OCI-LY1 (cell line): Measurements from ENCODE around the gene REXO1.

ENCODE experiments used
- H2AFZ ChIP-seq: fragments of 200-600 bp; sonication (generic), shearing (Covaris generic); 2 replicates; pipeline ENCODE4 v1.6.0; 2014; ENCODE audit warnings: antibody characterized with exemption, mild to moderate bottlenecking, low read length
- H3F3A ChIP-seq: fragments of 200-600 bp; sonication (generic), shearing (Covaris generic); 2 replicates; pipeline ENCODE4 v1.6.0; 2014; ENCODE audit warnings: mild to moderate bottlenecking, antibody characterized with exemption, low read length, moderate library complexity; ENCODE audit not compliant: insufficient read depth
- H3K27ac ChIP-seq: fragments of 200-600 bp; sonication (generic); 2 replicates; pipeline ENCODE4 v1.5.1; 2014; ENCODE audit warnings: low read length, mixed run types, mild to moderate bottlenecking, low read depth; ENCODE audit not compliant: poor library complexity, severe bottlenecking
- H3K27me3 ChIP-seq: fragments of 200-600 bp; sonication (generic); 2 replicates; pipeline ENCODE4 v1.6.0; 2014; ENCODE audit warnings: antibody characterized with exemption, mild to moderate bottlenecking, low read length, moderate library complexity; ENCODE audit not compliant: insufficient read depth
- H3K36me3 ChIP-seq: fragments of 200-600 bp; sonication (generic); 2 replicates; pipeline ENCODE4 v1.6.1; 2014; ENCODE audit warnings: mild to moderate bottlenecking, antibody characterized with exemption, low read length, moderate library complexity, mixed read lengths; ENCODE audit not compliant: insufficient read depth
- H3K4me1 ChIP-seq: fragments of 200-600 bp; sonication (generic); 2 replicates; pipeline ENCODE4 v1.5.1; 2014; ENCODE audit warnings: mild to moderate bottlenecking, low read length, moderate library complexity; ENCODE audit not compliant: insufficient read depth, severe bottlenecking
- H3K4me2 ChIP-seq: fragments of 200-600 bp; sonication (generic), shearing (Covaris generic); 2 replicates; pipeline ENCODE4 v1.6.1; 2014; ENCODE audit warnings: low read length
- H3K4me3 ChIP-seq: fragments of 200-600 bp; sonication (generic); 2 replicates; pipeline ENCODE4 v1.5.1; 2014; ENCODE audit warnings: low read length, low read depth, mild to moderate bottlenecking, mixed read lengths; ENCODE audit not compliant: poor library complexity, severe bottlenecking
- H3K79me2 ChIP-seq: fragments of 200-600 bp; shearing (Covaris generic); 2 replicates; pipeline ENCODE4 v1.6.1; 2016; ENCODE audit warnings: mixed run types, low read length, mixed read lengths; ENCODE audit not compliant: insufficient read depth
- H3K9ac ChIP-seq: fragments of 200-600 bp; sonication (generic), shearing (Covaris generic); 2 replicates; pipeline ENCODE4 v1.6.1; 2014; ENCODE audit warnings: mild to moderate bottlenecking, low read length, mixed read lengths
- H3K9me2 ChIP-seq: fragments of 200-600 bp; sonication (generic), shearing (Covaris generic); 2 replicates; pipeline ENCODE4 v1.6.1; 2014; ENCODE audit warnings: low read depth, mild to moderate bottlenecking, low read length, mixed read lengths
- H3K9me3 ChIP-seq: fragments of 200-600 bp; shearing (Covaris generic); 2 replicates; pipeline ENCODE4 v1.6.1; 2014; ENCODE audit warnings: low read length, mixed read lengths
- H4K20me1 ChIP-seq: fragments of 200-600 bp; sonication (generic), shearing (Covaris generic); 2 replicates; pipeline ENCODE4 v1.6.0; 2016; ENCODE audit warnings: mild to moderate bottlenecking, low read length; ENCODE audit not compliant: insufficient read depth
- EZH2 ChIP-seq: fragments of 200-600 bp; sonication (generic), shearing (Covaris generic); IDR thresholded peaks from 2 replicates; pipeline ENCODE4 v1.8.0; 2017; ENCODE audit warnings: borderline replicate concordance, mixed run types, mild to moderate bottlenecking, antibody characterized with exemption, low read length, moderate library complexity, mixed read lengths
- TF ChIP-seq, protein P1 (sequence below): fragments of 200-600 bp; sonication (generic), shearing (Covaris generic); IDR thresholded peaks from 2 replicates; pipeline ENCODE4 v1.5.1; 2017; ENCODE audit warnings: mild to moderate bottlenecking, antibody characterized with exemption, low read length, moderate library complexity, mixed read lengths

REXO1 gene

DNA sequence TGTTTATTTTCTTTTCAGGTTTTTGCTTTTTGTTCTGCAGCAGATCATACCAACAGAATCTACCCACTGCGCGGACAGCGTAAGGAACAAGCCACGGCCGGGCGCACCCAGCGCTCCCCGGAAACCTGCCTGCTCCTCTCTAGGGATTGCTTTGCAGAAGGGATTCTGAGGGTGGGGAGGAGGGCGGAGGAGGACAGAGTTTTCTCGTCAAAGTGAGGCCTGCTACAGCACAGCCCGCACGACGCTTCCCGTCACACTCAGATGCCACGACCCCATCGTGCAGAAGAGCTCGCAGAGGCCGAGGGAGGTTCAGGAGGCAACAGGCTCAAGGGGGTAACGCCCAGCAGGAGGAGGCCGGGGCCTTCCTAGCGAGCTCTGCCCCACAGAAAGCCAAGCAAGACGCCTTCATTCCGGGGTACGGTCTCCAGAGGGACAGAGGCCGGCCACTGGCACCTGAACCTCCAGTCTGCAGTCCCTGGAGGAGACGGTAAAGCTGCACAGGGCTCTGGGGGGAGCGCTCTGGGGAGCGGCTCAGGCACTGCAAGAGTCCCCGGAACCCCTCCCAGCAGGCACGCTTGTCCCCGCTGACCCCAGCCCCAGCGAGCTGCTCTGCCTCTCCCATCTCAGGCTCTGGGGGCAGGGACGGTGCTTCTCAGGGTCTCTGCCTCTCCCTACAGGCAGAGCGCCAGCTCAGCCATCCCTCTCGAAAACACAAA, 6.9 kb downstream of the REXO1 start:
- Histone ChIP-seq H4K20me1 (no peaks in the 10 kb centered on the region), H2AFZ (no peak overlapping the region), H3K9ac (no peak overlapping the region), H3K4me2 (no peak overlapping the region), H3K4me1 (peaks cover 44% of the 10 kb centered on the region), H3K9me3 (no peaks in the 10 kb centered on the region), H3K36me3 (peaks cover 8% of the 10 kb centered on the region; the same call in 1 of the 2 replicates), H3K9me2 (no peaks in the 10 kb centered on the region), H3K79me2 (peaks cover 41% of the 10 kb centered on the region), H3K27ac (no peak overlapping the region), H3F3A (no peaks in the 10 kb centered on the region), H3K27me3 (no peaks in the 10 kb centered on the region), H3K4me3 (no peak overlapping the region)
- no peak for TF ChIP-seq EZH2
- TF ChIP-seq, protein P1, sequence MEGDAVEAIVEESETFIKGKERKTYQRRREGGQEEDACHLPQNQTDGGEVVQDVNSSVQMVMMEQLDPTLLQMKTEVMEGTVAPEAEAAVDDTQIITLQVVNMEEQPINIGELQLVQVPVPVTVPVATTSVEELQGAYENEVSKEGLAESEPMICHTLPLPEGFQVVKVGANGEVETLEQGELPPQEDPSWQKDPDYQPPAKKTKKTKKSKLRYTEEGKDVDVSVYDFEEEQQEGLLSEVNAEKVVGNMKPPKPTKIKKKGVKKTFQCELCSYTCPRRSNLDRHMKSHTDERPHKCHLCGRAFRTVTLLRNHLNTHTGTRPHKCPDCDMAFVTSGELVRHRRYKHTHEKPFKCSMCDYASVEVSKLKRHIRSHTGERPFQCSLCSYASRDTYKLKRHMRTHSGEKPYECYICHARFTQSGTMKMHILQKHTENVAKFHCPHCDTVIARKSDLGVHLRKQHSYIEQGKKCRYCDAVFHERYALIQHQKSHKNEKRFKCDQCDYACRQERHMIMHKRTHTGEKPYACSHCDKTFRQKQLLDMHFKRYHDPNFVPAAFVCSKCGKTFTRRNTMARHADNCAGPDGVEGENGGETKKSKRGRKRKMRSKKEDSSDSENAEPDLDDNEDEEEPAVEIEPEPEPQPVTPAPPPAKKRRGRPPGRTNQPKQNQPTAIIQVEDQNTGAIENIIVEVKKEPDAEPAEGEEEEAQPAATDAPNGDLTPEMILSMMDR: no peak

DNA sequence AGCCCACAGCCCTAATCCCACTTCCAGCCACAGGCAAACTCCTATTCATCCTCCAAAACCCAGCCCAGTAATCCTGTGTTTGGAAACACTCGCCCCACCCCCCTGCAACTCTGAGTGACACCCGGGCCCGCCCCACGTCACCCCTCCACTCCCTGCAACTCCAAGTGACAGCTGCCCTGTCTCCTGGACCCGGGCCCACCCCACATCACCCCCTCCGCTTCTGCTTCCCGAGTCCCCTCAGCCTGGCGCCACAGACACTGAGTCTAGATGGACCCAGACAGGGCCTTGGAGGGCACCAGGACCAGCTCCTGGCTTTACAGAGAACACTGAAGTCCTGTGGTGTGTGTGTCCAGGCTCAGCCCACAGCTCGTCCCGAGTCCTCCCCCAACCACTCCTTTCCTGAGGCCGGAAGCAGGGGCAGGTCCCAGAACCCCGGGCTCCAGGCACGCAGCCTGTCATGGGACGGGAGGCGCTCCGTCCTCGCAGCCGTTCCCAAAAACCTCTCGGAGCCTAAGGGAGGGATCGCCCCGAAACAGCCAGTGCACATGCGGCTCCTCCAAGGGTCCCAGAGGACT, 7.7 kb downstream of the REXO1 start:
- TF ChIP-seq EZH2: no peak
- TF ChIP-seq, protein P1: no peak
- H4K20me1 ChIP-seq: no peaks in the 10 kb centered on the region

DNA sequence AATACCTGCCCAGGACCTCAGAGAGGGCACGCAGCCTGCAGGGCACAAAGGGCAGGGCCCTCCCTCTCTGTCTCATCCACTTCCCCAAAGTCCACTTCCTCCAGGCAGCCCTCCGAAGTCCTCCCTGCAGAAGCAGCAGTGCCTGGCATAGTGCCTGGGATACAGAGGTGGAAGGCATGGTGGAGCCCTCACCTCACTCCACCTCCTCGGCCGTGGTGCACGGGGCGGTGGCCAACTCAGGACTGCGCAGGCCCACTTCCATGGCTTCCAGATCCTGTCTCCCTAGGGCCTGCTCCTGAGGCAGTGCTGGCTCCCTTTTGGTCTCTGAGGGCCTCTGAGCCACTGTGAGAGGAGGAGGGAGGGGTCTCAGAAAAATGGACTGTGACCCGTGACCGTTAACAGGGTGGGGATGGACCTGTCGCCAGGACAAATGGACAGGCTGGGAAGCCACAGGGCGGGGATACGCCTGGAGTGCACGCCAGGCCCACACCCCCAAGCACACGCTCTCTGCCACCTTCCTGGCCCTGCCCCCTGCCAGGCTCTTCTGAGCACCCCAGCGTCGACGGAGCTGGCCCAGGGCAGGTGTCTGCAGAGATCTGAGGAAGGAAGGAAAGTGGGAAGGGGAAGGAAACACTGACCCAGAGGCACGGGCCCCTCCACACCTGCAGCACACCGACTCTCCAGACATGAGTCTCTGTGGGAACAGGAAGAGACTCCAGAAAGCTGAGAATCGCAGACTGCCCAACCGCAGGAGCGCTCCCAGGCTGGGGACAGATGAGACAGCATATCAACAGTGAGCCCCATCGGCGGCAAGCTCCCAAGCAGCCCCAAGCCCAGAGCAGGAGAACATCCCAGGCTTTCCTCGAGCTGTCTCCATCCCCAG, 8.4 kb downstream of the REXO1 start:
- Histone ChIP-seq H3K36me3 (peaks cover 8% of the 10 kb centered on the region; the same call in 1 of the 2 replicates), H3K27me3 (no peaks in the 10 kb centered on the region), H3K9ac (no peak overlapping the region), H3K9me3 (no peaks in the 10 kb centered on the region), H3K79me2 (peaks cover 34% of the 10 kb centered on the region), H3K4me3 (no peak overlapping the region), H3K27ac (no peak overlapping the region), H3K9me2 (no peaks in the 10 kb centered on the region), H3F3A (no peaks in the 10 kb centered on the region), H3K4me1 (peaks cover 38% of the 10 kb centered on the region), H4K20me1 (no peaks in the 10 kb centered on the region), H3K4me2 (no peak overlapping the region), H2AFZ (no peak overlapping the region)
- TF ChIP-seq, protein P1: no peak
- TF ChIP-seq EZH2: no peak

More for the DNA sequence above, 7.7 kb downstream of the REXO1 start:
- no peaks in the 10 kb centered on the region for H3K27me3 ChIP-seq
- no peak overlapping the region for H3K9ac ChIP-seq
- H3K9me3 ChIP-seq: no peaks in the 10 kb centered on the region
- H3K4me2 ChIP-seq: no peak overlapping the region
- no peaks in the 10 kb centered on the region for H3K9me2 ChIP-seq
- H2AFZ ChIP-seq: no peak overlapping the region
- no peaks in the 10 kb centered on the region for H3F3A ChIP-seq
- H3K79me2 ChIP-seq: peaks cover 38% of the 10 kb centered on the region
- no peak overlapping the region for H3K27ac ChIP-seq
- peaks cover 38% of the 10 kb centered on the region for H3K4me1 ChIP-seq
- no peak overlapping the region for H3K4me3 ChIP-seq
- peaks cover 8% of the 10 kb centered on the region; the same call in 1 of the 2 replicates for H3K36me3 ChIP-seq
